NCI-H2171 treated with DMSO at 0.1 percent for 48 hours (cell line): ENCODE results near the gene ZFHX3.

ENCODE experiments used
- DNase-seq: peaks from one replicate; lab custom pipeline; 2025; lab: John Stamatoyannopoulos, UW

ZFHX3 gene

GRCh38 chr16:73069581-73070262 is 21.8 kb upstream of the ZFHX3 start:
- no peak for DNase-seq

DNA sequence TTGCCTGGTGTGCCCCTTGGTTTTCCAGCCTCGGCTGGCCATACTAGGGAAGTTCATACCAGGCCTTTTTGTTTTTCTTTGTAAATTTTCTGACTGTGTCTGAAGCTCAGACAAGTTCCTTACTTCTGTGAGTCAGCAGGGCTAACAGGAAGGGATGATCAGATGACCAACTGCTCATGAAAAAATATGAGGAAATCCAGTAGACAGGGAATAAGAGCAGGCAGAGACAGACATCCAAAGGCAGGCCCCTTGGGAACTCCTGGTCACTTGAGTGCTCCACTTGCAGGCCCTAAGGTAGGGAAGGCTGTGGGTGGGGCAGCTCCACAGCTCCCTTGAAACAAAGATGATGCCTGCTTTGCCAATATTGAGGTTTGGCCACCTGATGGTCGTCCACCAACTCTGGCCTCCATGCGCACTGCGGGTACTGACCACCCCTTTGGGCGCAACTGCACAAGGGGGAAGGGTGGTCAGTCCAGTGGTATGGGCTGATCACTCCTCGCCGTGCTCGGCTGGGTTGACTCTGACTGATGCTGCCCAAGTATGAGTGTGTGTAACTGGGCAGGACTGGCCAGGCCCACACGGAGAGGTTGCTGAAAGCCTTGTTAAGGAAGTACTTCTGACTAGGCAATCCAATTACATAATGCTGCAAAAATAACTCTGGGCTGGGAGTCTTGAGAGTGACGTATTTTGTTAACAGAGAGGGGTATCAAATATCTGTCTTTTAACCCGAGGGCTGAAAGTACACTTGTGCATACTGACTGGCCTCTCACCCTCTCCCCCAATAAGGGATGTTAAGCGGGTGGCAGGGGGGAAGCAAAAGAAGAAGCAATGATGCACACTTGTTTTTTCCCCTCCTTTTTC is 20.8 kb upstream of the ZFHX3 start:
- peak; percentile 12 for DNase-seq

DNA sequence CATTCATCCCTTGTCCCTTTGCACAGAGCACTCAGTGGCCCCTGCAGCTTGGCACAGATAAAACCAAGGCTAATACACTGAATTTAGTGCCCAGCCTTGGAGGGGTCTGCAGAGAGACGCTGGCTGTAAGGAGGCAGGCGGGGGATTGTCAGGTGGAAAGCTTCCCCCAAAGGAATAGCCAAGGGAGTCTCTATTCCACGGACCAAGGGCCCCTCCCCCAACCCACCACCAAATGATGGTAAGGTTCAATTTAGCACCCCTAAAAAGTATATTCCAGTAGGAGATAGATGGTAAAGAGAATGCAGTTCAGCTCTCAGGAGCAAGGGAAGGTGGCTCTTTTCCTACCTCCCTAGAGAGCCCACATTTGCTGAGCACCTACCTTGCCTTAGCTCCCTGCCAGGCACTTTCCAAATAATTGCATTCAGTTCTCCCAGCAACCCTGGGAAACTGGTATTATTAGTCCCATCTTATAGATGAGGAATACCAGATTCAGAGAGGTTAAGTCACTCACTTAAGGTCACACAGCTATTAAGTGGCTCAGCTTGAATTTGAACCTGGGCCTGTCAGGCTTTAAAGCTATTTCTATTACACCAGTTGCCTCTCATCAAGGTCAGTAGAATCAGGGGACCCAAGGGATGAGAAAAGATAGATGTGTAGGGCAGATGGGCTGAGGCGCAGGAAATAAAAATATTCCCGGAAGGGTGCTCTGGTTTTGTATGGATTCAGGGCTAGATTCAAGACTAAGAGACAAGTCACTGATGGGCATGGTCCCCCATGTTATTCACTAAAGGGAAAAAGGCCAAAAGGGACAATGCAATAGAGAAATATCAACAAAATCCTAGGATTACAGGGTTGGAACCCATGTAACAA is 20.0 kb upstream of the ZFHX3 start:
- no peak for DNase-seq

DNA sequence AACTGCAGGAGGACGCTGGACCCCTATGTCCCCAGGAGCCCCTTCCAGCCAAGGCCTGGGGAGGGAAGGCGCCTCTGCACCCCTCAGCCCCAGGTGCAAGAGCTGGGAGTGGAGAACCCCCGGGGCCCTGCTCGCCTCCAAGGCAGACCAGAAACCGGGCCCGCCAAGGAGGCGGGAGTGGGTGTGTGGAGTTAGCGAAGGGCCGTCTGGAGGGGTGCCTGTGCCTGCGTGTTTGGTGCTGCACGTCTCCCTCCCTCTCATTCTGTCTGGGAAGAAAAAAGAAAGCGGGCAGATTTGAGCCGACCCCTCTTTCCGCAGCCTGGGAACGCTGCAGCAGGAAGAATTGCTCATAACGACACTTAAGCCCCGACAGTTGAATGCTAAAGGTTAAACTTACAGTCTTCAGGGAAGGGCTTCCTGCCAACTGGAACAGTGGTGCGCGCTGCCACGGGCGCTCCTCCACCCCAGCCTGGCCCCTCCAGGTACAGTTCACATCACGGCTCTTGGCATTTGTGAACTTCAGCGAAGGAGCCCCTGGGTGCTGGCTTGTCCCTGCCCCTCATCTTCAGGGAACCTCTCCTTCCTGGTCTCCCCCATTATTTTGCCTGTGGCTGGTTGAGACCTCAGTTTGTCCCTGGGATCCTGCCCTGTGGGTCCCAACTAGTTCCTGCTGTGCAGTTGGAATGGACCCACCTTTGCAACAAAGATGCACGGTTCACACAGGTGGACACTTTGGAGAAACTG is 19.2 kb upstream of the ZFHX3 start:
- no peak for DNase-seq

- DNase-seq = no peak
Observed at GRCh38 chr16:73066331-73066926, 18.5 kb upstream of the ZFHX3 start.

- DNase-seq = no peak
Observed at GRCh38 chr16:73065632-73066330, 17.9 kb upstream of the ZFHX3 start.

DNA sequence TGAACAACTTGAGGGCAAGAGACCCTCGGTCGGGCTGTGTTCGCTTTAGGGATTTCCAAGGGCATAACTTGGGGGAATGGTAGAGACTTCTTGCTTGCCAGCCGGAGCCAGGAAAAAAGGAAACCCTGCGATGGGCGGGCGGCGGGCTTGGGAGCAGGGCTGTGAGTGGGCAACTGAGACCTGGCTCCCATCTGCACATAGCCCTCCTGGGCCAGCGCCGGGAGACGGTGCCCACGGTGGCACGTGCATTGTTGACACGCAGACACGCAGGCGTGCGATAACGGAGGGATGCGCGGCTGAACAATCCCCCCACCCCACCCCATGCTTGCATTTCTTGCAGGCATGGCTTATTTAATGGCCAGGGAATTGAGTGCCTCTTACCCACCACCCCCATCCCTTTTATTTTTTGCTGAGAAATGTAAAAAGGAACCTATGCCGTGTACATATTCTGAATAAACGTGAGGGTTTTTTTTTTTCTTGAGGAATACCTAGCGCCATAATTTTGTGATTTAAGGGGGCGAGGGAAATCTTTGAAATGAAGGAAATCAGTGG is 17.1 kb upstream of the ZFHX3 start:
- DNase-seq = no peak

GRCh38 chr16:73064212-73064993 is 16.5 kb upstream of the ZFHX3 start:
- DNase-seq = no peak

GRCh38 chr16:73063854-73064211 is 15.9 kb upstream of the ZFHX3 start:
- no peak for DNase-seq

- no peak for DNase-seq
Observed at GRCh38 chr16:73062743-73063733, 15.1 kb upstream of the ZFHX3 start.

DNA sequence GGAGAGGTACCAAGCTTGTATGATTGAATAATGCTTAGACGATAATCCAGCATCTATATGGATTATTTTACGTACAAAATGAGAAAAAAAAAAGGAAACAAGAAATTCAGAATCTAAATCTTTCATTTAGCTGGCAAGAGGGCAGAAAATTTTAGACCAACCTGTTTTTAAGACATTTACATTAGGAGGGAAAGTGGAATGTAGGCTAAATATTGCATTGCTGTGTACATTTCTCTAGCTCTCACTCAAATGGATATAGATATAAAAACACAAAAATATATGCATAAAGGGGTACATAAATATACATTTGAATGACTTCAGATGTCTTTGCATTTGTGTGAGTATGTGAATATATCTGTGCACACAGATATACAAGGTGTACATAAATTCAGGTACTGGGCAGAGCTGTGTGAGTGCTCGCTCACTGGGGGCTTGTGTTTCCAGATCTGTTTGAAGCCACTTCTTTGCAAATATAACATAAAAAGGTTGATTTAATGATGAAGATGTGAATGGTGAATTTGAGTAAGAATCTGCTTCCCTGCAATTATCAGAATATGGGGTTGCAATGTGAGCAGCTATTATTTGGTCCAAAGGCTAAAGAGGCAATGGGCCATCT is 14.2 kb upstream of the ZFHX3 start:
- DNase-seq = no peak

DNA sequence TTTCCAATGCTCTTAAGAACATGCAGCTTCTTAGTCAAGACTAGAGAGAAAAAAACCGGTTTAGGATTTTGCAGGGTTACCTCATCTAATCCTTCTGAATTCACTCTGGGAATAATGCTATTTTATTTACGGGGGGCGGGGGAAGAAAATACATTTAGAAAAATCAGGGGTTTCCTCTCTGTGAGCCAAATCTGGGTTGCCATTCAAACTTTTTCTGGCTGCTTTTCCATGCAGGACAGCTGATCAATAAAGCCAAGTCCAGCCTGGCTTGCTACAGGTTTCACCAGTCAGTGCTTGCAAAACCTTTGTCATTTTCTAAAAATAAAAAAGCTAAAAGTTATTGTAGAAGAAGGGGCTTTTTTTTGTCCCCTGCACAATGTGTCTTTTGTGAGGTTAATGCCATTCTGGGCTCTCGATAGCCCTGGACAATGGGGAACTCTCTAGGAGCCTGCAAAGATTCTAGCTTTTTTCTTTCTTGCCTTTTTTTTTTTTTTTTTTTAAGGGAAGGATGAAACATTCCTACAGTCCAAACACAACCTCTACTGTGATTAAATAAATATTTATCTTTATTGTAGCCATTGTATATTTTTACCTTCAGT is 13.1 kb upstream of the ZFHX3 start:
- DNase-seq = no peak

DNA sequence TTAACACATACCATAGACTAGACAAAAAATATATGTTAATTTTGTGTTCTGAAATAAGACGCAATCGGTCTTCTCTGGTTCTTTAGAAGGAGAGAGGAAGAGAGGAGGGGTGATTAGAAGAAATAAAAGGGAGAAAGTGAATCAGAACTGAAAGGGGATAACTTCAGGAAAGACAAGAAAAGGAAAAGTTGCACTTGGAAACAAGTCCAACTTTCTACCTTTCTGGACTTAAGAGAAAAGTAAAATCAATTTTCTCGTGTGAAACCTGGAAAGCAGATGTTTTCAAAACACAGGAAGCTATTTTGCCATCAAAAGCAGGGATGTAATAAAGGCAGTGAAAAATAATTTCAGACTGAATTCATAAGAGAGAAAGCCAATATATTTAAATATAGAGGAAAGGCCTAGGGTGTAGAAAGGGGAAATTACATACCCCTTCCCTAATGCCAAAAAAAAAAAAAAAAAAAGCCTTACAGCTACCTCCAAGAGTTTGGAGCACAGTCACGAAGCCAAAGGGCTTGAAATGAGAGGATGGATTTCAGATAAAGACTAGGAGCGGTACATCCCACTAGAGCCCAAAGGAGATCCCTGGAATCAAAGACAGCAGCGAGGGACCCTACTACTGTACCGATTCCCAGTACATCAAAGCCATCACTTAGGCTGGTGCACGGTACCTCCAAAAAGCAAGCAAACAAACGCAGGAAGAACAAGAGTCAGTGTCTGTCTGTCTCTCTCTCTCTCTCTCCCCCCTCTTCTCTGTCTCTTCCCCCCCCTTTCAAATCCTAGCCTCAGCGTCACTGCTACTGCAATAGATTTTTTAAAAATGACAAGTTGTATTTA is 12.1 kb upstream of the ZFHX3 start:
- DNase-seq = no peak

DNA sequence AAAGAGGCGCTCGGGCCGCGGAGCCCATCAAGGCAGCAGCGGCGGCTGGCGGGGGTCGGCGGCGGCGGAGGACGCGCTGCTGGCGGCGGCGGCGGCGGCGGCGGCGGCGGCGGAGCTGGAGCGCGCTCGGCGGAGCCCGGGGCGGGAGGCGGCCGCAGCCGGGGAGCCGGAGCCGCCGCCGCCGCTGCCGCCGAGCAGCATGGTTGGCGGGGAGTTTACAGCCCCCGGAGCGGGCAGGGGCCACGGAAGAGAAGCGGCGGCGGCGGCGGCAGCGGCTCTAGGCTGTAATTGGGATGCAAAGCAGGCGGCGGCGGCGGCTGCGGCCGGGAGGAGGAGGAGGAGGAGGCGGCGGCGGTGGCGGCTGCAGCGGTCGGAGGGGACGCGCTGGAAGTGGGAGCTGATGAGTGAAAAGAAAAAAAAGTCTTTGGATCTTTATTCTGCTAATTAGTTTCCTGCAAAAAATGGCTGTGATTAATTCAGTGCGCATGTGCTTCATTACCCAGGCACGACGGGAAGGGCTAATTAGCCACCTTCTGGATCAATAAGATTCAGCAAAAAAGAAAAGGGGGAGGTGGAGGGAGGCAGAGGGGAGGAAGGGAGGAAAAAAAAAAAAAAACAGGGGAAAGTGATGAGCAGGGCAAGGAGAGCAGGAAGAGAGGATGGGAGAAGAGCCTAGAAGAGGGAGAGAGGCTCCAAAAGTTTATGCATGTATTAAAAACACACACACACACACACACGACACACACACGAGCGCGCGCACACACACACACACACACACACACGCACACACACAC is 10.9 kb upstream of the ZFHX3 start:
- peak; percentile 90 for DNase-seq

DNA sequence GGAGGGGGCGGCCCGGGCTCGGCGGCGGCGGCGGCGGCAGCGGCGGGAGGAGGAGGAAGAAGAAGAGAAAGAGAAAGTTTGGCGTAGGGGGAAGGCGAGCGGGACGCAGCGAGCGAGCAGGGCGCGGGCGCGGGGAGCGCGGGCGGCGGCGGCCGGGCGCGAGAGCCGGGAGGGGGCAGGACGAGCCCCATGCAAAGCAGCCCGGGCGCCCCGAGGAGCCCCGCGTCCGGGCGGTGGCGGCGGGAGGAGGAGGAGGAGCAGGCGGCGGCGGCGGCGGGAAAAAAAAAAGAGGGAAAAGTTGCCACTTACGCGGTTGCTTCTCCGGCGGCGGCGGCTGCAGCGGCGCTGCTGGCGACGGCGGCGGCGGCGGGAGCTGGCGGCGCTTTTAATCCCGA is 10.3 kb upstream of the ZFHX3 start:
- peak; percentile 51 for DNase-seq
